ENCODE results near the gene RALGPS1. TPM values are rescaled to one million over a fixed set of nuclear protein-coding genes. Genes with fewer than 3 reads are reported as not detected.

Gene RALGPS1
- total RNA-seq, 4 donors from 2014 or later, result 4.7 to 18.1 (median 5.0) TPM

GRCh38 chr9:126938327-126938726, 23.7 kb downstream of the RALGPS1 start:
- no peak for TF ChIP-seq CTCF (IDR thresholded peaks at IDR 0.05; ENCODE audit: low read depth)

- TF ChIP-seq CTCF (IDR thresholded peaks at IDR 0.05; ENCODE audit: low read depth), result no peak
Measured at GRCh38 chr9:126939821-126940221, 25.2 kb downstream of the RALGPS1 start.

- TF ChIP-seq CTCF (IDR thresholded peaks at IDR 0.05; ENCODE audit: low read depth), result no peak
Measured at GRCh38 chr9:126942399-126942798, 27.8 kb downstream of the RALGPS1 start.

- TF ChIP-seq CTCF (IDR thresholded peaks at IDR 0.05; ENCODE audit: low read depth), result no peak
Measured at GRCh38 chr9:126945682-126946081, 31.1 kb downstream of the RALGPS1 start.

GRCh38 chr9:126947529-126947928, 32.9 kb downstream of the RALGPS1 start:
- TF ChIP-seq CTCF (IDR thresholded peaks at IDR 0.05; ENCODE audit: low read depth), result no peak

GRCh38 chr9:126952205-126952977, 37.8 kb downstream of the RALGPS1 start:
- TF ChIP-seq CTCF (IDR thresholded peaks at IDR 0.05; ENCODE audit: low read depth), result no peak

- TF ChIP-seq CTCF (IDR thresholded peaks at IDR 0.05; ENCODE audit: low read depth), result no peak
Measured at GRCh38 chr9:126953041-126953809, 38.6 kb downstream of the RALGPS1 start.

Data from subcutaneous adipose tissue (tissue), 4 donors.